Right atrium auricular region (tissue), 2 donors: Measurements from ENCODE around the gene ITPK1. TPM values are rescaled to one million over a fixed set of nuclear protein-coding genes. Genes with fewer than 3 reads are reported as not detected.

ENCODE experiments used
- DNase-seq: peaks from one replicate; pipeline ENCODE4 v3.0.0-alpha.2; 2019; ENCODE audit warnings: low spot score
- H3K27ac ChIP-seq, 2 donors: fragments of 200-600 bp; sonication (generic); 1 replicate in 1 of 2; 2 replicates in 1 of 2; pipeline ENCODE4 v1.5.1; 2016 to 2019
- H3K27me3 ChIP-seq, 2 donors: fragments of 200-600 bp; sonication (generic); one replicate each; pipeline versions ENCODE4 v1.5.1 to v1.6.0; 2017 to 2019
- H3K36me3 ChIP-seq: fragments of 200-600 bp; sonication (generic); one replicate; pipeline ENCODE4 v1.5.1; 2016
- H3K4me1 ChIP-seq, 2 donors: fragments of 200-600 bp; sonication (generic); one replicate each; pipeline versions ENCODE4 v1.5.1 to v1.6.0; 2017 to 2019
- H3K4me3 ChIP-seq, 2 donors: fragments of 200-600 bp; sonication (generic); 1 replicate in 1 of 2; 2 replicates in 1 of 2; pipeline ENCODE4 v1.5.1; 2017 to 2019; ENCODE audit warnings: mild to moderate bottlenecking in 1 of 2, moderate library complexity in 1 of 2
- H3K9me3 ChIP-seq, 2 donors: fragments of 200-600 bp; sonication (generic); one replicate each; pipeline ENCODE4 v1.5.1; 2019
- CTCF ChIP-seq, 2 donors: fragments of 200-600 bp; sonication (generic); IDR thresholded peaks; one replicate each; pipeline ENCODE4 v1.5.1; 2019; ENCODE audit warnings: antibody characterized with exemption in 2 of 2
- total RNA-seq, 2 donors: library from RNA; depleted of rRNA; stranded (reverse); fragments of >200 nt; gene quantifications; one replicate each; pipeline ENCODE4 v1.1.0, GENCODE V29; 2016

ITPK1 gene
- total RNA-seq, 2 donors from 2014 or later = 58.3 to 76.0 TPM

DNA sequence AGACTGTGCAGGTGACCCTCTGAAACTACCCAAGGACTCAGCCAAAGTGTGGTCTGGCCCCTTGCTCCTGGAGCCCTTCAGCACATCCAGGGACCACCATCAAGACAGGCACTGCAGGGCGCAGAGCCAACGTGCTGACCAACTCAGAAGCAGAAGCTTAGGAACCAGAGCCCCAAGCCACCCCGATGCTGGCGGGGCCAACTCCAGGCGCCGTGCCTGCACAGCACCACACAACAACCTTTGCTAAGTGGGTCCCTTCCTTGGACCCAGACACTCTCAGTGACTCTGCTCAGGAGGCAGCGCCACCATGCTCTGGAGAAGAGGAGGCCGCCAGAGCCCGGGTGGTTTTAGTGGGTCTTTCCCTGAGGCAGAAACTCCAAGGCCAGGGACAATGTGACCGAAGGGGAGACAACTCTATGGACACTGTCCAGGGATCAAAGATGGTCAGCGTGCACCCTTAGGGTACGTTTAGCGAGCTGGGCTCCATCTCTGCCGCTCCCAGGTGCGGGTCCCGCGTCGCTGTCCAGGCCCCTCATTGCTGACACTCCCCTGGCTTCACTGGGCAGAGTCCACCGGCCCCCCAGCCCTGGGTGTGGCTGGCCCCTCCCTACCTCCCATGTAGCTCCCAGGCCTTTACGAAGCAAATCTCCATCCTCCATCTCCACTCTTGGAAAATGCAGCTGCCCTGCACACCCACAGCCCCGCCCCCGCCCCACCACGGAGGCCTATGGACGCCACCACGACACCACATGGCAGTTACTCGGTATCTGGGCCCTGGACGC is 176.6 kb downstream of the ITPK1 start:
- DNase-seq = no peak
- H3K27ac ChIP-seq = no peak overlapping the region
- H3K36me3 ChIP-seq = peaks cover 37% of the 10 kb centered on the region
- TF ChIP-seq CTCF (IDR thresholded peaks at IDR 0.05) = no peak
- H3K4me3 ChIP-seq = no peak overlapping the region
- no peaks in the 10 kb centered on the region for H3K27me3 ChIP-seq
- no peaks in the 10 kb centered on the region for H3K9me3 ChIP-seq
- no peaks in the 10 kb centered on the region for H3K4me1 ChIP-seq

- H3K27ac ChIP-seq = no peak overlapping the region
- H3K27me3 ChIP-seq = no peaks in the 10 kb centered on the region
These were observed 177.4 kb downstream of the ITPK1 start for GRCh38 chr14:92938235-92938875.

GRCh38 chr14:92937051-92937937 is 178.4 kb downstream of the ITPK1 start:
- no peak for DNase-seq
- H3K4me3 ChIP-seq = no peak overlapping the region
- peaks cover 23% of the 10 kb centered on the region for H3K36me3 ChIP-seq
- H3K4me1 ChIP-seq = no peaks in the 10 kb centered on the region
- no peaks in the 10 kb centered on the region for H3K27me3 ChIP-seq
- no peak overlapping the region for H3K27ac ChIP-seq
- no peak for TF ChIP-seq CTCF (IDR thresholded peaks at IDR 0.05)
- no peaks in the 10 kb centered on the region for H3K9me3 ChIP-seq

More at GRCh38 chr14:92938235-92938875, 177.4 kb downstream of the ITPK1 start:
- no peak overlapping the region for H3K4me3 ChIP-seq
- peaks cover 34% of the 10 kb centered on the region for H3K36me3 ChIP-seq
- no peak for DNase-seq
- no peaks in the 10 kb centered on the region for H3K9me3 ChIP-seq
- TF ChIP-seq CTCF (IDR thresholded peaks at IDR 0.05) = no peak
- H3K4me1 ChIP-seq = no peaks in the 10 kb centered on the region

GRCh38 chr14:92936085-92936484 is 179.6 kb downstream of the ITPK1 start:
- Histone ChIP-seq H3K9me3 (no peaks in the 10 kb centered on the region), H3K4me1 (no peaks in the 10 kb centered on the region), H3K36me3 (peaks cover 11% of the 10 kb centered on the region), H3K4me3 (no peak overlapping the region), H3K27me3 (no peaks in the 10 kb centered on the region), H3K27ac (no peak overlapping the region)
- DNase-seq = no peak
- no peak for TF ChIP-seq CTCF (IDR thresholded peaks at IDR 0.05)

- no peak for DNase-seq
- Histone ChIP-seq H3K4me3 (no peak overlapping the region), H3K9me3 (no peaks in the 10 kb centered on the region), H3K36me3 (peaks cover 11% of the 10 kb centered on the region), H3K4me1 (no peaks in the 10 kb centered on the region), H3K27me3 (no peaks in the 10 kb centered on the region), H3K27ac (no peak overlapping the region)
- TF ChIP-seq CTCF (IDR thresholded peaks at IDR 0.05) = no peak
These were observed 180.3 kb downstream of the ITPK1 start for GRCh38 chr14:92935446-92935845.
